H1 (cell line): ENCODE data around the gene ADAMTS17. TPM values are rescaled to one million over a fixed set of nuclear protein-coding genes. Genes with fewer than 3 reads are reported as not detected.

Experiments
- polyA plus RNA-seq, 7 experiments: library from polyadenylated mRNA; depleted of rRNA in 3 of 7; stranded (reverse) in 5 of 7; unstranded in 2 of 7; fragments of >200 nt in 5 of 7; fragments of 200-250 nt in 2 of 7; gene quantifications; 1 replicate in 5 of 7; 2 replicates in 1 of 7; 4 replicates in 1 of 7; pipeline versions ENCODE4 v1.2.1 to v1.2.3, GENCODE V29; 2011 to 2013; ENCODE audit warnings: missing spikeins in 2 of 7, mixed read lengths in 2 of 7
- total RNA-seq: library from RNA; stranded (reverse); fragmentation: NEBNext Ultra II Directional; extraction: Animal tissue kit (Norgen Biotek cat#: 25700); gene quantifications from 2 replicates; pipeline ENCODE4 v1.2.1, GENCODE V29; 2021
- TF ChIP-seq, protein P1 (sequence below), 3 experiments: IDR thresholded peaks; 1 replicate in 2 of 3; 2 replicates in 1 of 3; pipeline versions ENCODE4 v1.5.1 to v1.6.1; 2011; ENCODE audit warnings: low read length in 3 of 3, mild to moderate bottlenecking in 3 of 3, inconsistent platforms in 2 of 3, low read depth in 1 of 3, moderate library complexity in 1 of 3; ENCODE audit not compliant: insufficient read depth in 1 of 3; ENCODE audit errors: control extremely low read depth in 1 of 3

Gene ADAMTS17
- total and polyA plus RNA-seq, 2 of the 8 experiments (the other 6 are each of a cell fraction or from before 2014, with no cell fraction given) = 0.51 to 1.7 TPM

DNA sequence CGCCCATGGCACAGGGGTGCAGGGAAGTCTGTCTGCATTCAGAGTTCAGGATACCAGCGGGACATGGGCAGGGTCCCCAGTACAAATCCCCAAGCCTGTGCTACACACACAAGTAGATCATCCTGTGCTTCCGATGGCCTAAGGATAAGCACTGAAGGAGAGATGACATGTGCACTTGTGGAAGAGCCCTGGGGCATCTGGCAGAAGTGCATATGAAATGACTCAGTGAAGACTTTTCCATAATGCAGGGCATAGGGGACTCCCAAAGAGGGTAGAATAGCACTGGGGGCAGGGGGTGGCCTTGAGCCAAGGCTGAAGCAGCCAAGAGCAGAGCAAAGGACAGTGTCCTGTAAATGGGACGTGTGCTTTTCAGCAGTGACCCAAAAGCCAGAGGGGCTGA lies 22.9 kb downstream of the ADAMTS17 start (continued):
- TF ChIP-seq, protein P1, sequence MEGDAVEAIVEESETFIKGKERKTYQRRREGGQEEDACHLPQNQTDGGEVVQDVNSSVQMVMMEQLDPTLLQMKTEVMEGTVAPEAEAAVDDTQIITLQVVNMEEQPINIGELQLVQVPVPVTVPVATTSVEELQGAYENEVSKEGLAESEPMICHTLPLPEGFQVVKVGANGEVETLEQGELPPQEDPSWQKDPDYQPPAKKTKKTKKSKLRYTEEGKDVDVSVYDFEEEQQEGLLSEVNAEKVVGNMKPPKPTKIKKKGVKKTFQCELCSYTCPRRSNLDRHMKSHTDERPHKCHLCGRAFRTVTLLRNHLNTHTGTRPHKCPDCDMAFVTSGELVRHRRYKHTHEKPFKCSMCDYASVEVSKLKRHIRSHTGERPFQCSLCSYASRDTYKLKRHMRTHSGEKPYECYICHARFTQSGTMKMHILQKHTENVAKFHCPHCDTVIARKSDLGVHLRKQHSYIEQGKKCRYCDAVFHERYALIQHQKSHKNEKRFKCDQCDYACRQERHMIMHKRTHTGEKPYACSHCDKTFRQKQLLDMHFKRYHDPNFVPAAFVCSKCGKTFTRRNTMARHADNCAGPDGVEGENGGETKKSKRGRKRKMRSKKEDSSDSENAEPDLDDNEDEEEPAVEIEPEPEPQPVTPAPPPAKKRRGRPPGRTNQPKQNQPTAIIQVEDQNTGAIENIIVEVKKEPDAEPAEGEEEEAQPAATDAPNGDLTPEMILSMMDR (IDR thresholded peaks at IDR 0.05; ENCODE audit: control extremely low read depth in 1 of 3, insufficient read depth in 1 of 3, low read depth in 1 of 3, low read length in 3 of 3) = no peak
